WTC11 (cell line): Measurements from ENCODE around the gene SDCCAG8. TPM values are rescaled to one million over a fixed set of nuclear protein-coding genes. Genes with fewer than 3 reads are reported as not detected.

Experiments used
- ATAC-seq: fragments of 200-7000 bp; cut with Tn5 transposase; 2 replicates; pipeline ENCODE4 v1.10.0; 2021; ENCODE audit warnings: mild to moderate bottlenecking, moderate library complexity
- CTCF ChIA-PET: fragments of 300-600 bp; sonication (Branson Sonifier 250); formaldehyde crosslinking; loops from one replicate; lab custom pipeline; 2021; ENCODE audit warnings: antibody characterized with exemption; lab: Charles Lee
- POLR2A ChIA-PET: fragments of 350-600 bp; sonication (Branson Sonifier 250); formaldehyde crosslinking; loops from one replicate; lab custom pipeline; 2021; ENCODE audit warnings: antibody characterized with exemption; lab: Charles Lee
- DNase-seq: peaks from one replicate; pipeline ENCODE4 v3.0.0; 2021; ENCODE audit warnings: low spot score
- H3K27ac Mint-ChIP-seq: 2 replicates; pipeline ENCODE4 v1.8.0; 2021; ENCODE audit warnings: mixed read lengths
- H3K27me3 Mint-ChIP-seq: 2 replicates; pipeline ENCODE4 v1.8.0; 2021; ENCODE audit warnings: low read depth, mild to moderate bottlenecking, moderate library complexity, mixed read lengths
- H3K36me3 Mint-ChIP-seq: 2 replicates; pipeline ENCODE4 v1.8.0; 2021; ENCODE audit warnings: mixed read lengths
- H3K4me1 Mint-ChIP-seq: 2 replicates; pipeline ENCODE4 v1.8.0; 2022; ENCODE audit warnings: mixed read lengths
- H3K4me3 Mint-ChIP-seq: 2 replicates; pipeline ENCODE4 v1.8.0; 2021; ENCODE audit warnings: mild to moderate bottlenecking, moderate library complexity, mixed read lengths
- H3K9me3 Mint-ChIP-seq: 2 replicates; pipeline ENCODE4 v1.8.0; 2021; ENCODE audit warnings: mixed read lengths
- CREB1 ChIP-seq: sonication (generic); formaldehyde crosslinking; IDR thresholded peaks from 2 replicates; pipeline ENCODE4 v1.8.0; 2023; ENCODE audit warnings: mild to moderate bottlenecking, missing genetic modification reagents
- ESRRA ChIP-seq: sonication (generic); formaldehyde crosslinking; IDR thresholded peaks from 2 replicates; pipeline ENCODE4 v1.8.1; 2022; ENCODE audit warnings: mild to moderate bottlenecking, missing genetic modification reagents, borderline replicate concordance
- FOXP1 ChIP-seq: sonication (generic); formaldehyde crosslinking; IDR thresholded peaks from 2 replicates; pipeline ENCODE4 v1.8.0; 2022; ENCODE audit warnings: missing genetic modification reagents, mild to moderate bottlenecking, moderate library complexity, borderline replicate concordance
- FOXP4 ChIP-seq: sonication (generic); formaldehyde crosslinking; IDR thresholded peaks from 2 replicates; pipeline ENCODE4 v1.8.0; 2022; ENCODE audit warnings: mild to moderate bottlenecking, missing genetic modification reagents
- GTF2I ChIP-seq: fragments of 250-450 bp; sonication (Bioruptor Pico); conservative IDR thresholded peaks from 2 replicates; pipeline ENCODE4 v1.4.0; 2021; ENCODE audit warnings: mild to moderate bottlenecking
- IRF2 ChIP-seq: sonication (generic); formaldehyde crosslinking; IDR thresholded peaks from 2 replicates; pipeline ENCODE4 v1.8.0; 2022; ENCODE audit warnings: low read depth, missing genetic modification reagents, borderline replicate concordance
- NFYB ChIP-seq: sonication (generic); formaldehyde crosslinking; conservative IDR thresholded peaks from 2 replicates; pipeline ENCODE4 v1.8.0; 2022; ENCODE audit warnings: low read depth, missing genetic modification reagents
- NR1H2 ChIP-seq: sonication (generic); formaldehyde crosslinking; IDR thresholded peaks from 2 replicates; pipeline ENCODE4 v1.9.0; 2021; ENCODE audit warnings: mild to moderate bottlenecking, moderate library complexity, missing genetic modification reagents
- STAT6 ChIP-seq: sonication (generic); formaldehyde crosslinking; conservative IDR thresholded peaks from 2 replicates; pipeline ENCODE4 v1.8.1; 2023; ENCODE audit warnings: mild to moderate bottlenecking, low read depth, missing genetic modification reagents, moderate library complexity
- TEAD1 ChIP-seq: sonication (generic); formaldehyde crosslinking; IDR thresholded peaks from 2 replicates; pipeline ENCODE4 v1.8.0; 2022; ENCODE audit warnings: mild to moderate bottlenecking, missing genetic modification reagents
- ZNF263 ChIP-seq: sonication (generic); formaldehyde crosslinking; IDR thresholded peaks from 2 replicates; pipeline ENCODE4 v1.8.1; 2022; ENCODE audit warnings: low read depth, mild to moderate bottlenecking, moderate library complexity, missing genetic modification reagents
- ZNF532 ChIP-seq: fragments of 250-450 bp; sonication (Bioruptor Pico); IDR thresholded peaks from 2 replicates; pipeline ENCODE4 v1.9.0; 2021; ENCODE audit warnings: mild to moderate bottlenecking, borderline replicate concordance
- ZNF671 ChIP-seq: fragments of 250-450 bp; sonication (Bioruptor Pico); IDR thresholded peaks from 2 replicates; pipeline ENCODE4 v1.8.0; 2021; ENCODE audit warnings: mild to moderate bottlenecking
- total RNA-seq: library from RNA; stranded (reverse); gene quantifications from 3 replicates; pipeline ENCODE4 v1.2.3, GENCODE V29; 2021

Gene SDCCAG8
- total RNA-seq, 1 experiment from 2014 or later = 44.3 TPM

- TF ChIP-seq CREB1 (CRISPR knock-in tag) = no peak
Observed at GRCh38 chr1:243513726-243514491, 258.1 kb downstream of the SDCCAG8 start (continued).

- H3K9me3 Mint-ChIP-seq = peaks cover 14% of the 10 kb centered on the region
Observed at GRCh38 chr1:243514927-243515326, 259.1 kb downstream of the SDCCAG8 start.

GRCh38 chr1:243520831-243521230, 265.0 kb downstream of the SDCCAG8 start:
- Mint-ChIP-seq H3K4me3 (no peak overlapping the region), H3K36me3 (peaks cover 27% of the 10 kb centered on the region), H3K27ac (no peak overlapping the region), H3K27me3 (no peaks in the 10 kb centered on the region), H3K9me3 (peaks cover 20% of the 10 kb centered on the region), H3K4me1 (peaks cover 22% of the 10 kb centered on the region)
- ChIA-PET CTCF (interaction anchor here (1.1 kb wide), 1 partner anchor 45 kb away, joined by 3 read pairs; no protein-coding TSS in a partner anchor), POLR2A (no interaction called here)
- DNase-seq (no peak), ATAC-seq (no peak)
- TF ChIP-seq NR1H2 (CRISPR knock-in tag) (no peak), ZNF532 (CRISPR knock-in tag) (no peak), ESRRA (CRISPR knock-in tag) (no peak), GTF2I (CRISPR knock-in tag) (no peak), IRF2 (CRISPR knock-in tag) (no peak), FOXP4 (CRISPR knock-in tag) (no peak), FOXP1 (CRISPR knock-in tag) (no peak)

More at GRCh38 chr1:243514927-243515326, 259.1 kb downstream of the SDCCAG8 start:
- ATAC-seq = no peak
- TF ChIP-seq STAT6 (CRISPR knock-in tag) (no peak), ZNF671 (CRISPR knock-in tag) (no peak), TEAD1 (CRISPR knock-in tag) (no peak), NFYB (CRISPR knock-in tag) (no peak), ZNF263 (CRISPR knock-in tag) (no peak)
- TF ChIP-seq, all 79 proteins: peak for 0
- Mint-ChIP-seq H3K27ac (no peak overlapping the region), H3K36me3 (peaks cover 36% of the 10 kb centered on the region), H3K27me3 (no peaks in the 10 kb centered on the region), H3K4me3 (no peak overlapping the region), H3K4me1 (peaks cover 18% of the 10 kb centered on the region)
- DNase-seq = no peak
- ChIA-PET CTCF (no interaction called here), POLR2A (no interaction called here)
